K562 (cell line): ENCODE data around the gene TMEM143. TPM values are rescaled to one million over a fixed set of nuclear protein-coding genes. Genes with fewer than 3 reads are reported as not detected.

Source experiments
- BCOR ChIP-seq: fragments of 450-650 bp; IDR thresholded peaks from 2 replicates; pipeline ENCODE4 v1.6.1; 2016
- CAMTA2 ChIP-seq: fragments of 250-450 bp; sonication (Bioruptor Pico); conservative IDR thresholded peaks from 2 replicates; pipeline ENCODE4 v1.5.1; 2022
- CHAMP1 ChIP-seq: fragments of 450-650 bp; IDR thresholded peaks from 2 replicates; pipeline ENCODE4 v1.6.1; 2016; ENCODE audit warnings: mild to moderate bottlenecking
- CHD1 ChIP-seq: fragments of 200-600 bp; sonication (generic); IDR thresholded peaks from one replicate; pipeline ENCODE4 v1.6.1; 2012; ENCODE audit warnings: mild to moderate bottlenecking, moderate library complexity, low read length, inconsistent platforms
- CHD2 ChIP-seq: IDR thresholded peaks from 2 replicates; pipeline ENCODE4 v1.6.1; 2011; ENCODE audit warnings: low read depth, low read length
- ELF1 ChIP-seq: fragments of 200-800 bp; sonication (Bioruptor generic); IDR thresholded peaks from 2 replicates; pipeline ENCODE4 v1.6.1; 2016; ENCODE audit warnings: missing genetic modification characterization, missing compliant biosample characterization
- EZH2 ChIP-seq: IDR thresholded peaks from 2 replicates; pipeline ENCODE4 v1.6.1; 2012; ENCODE audit warnings: low read depth, mild to moderate bottlenecking, inconsistent platforms, low read length, borderline replicate concordance
- KLF10 ChIP-seq: fragments of 250-450 bp; sonication (Bioruptor Pico); IDR thresholded peaks from 2 replicates; pipeline ENCODE4 v1.6.1; 2021; ENCODE audit warnings: matching md5 sums
- MBD1 ChIP-seq: fragments of 250-450 bp; sonication (Bioruptor Pico); IDR thresholded peaks from 2 replicates; pipeline ENCODE4 v1.8.0; 2022; ENCODE audit warnings: inconsistent platforms
- PCBP1 ChIP-seq: fragments of 200-400 bp; formaldehyde crosslinking; IDR thresholded peaks from 2 replicates; pipeline ENCODE4 v1.6.1; 2018; ENCODE audit warnings: mild to moderate bottlenecking, low read depth, low read length; ENCODE audit not compliant: poor library complexity, severe bottlenecking
- PTRF ChIP-seq: fragments of 450-650 bp; IDR thresholded peaks from 2 replicates; pipeline ENCODE4 v1.6.1; 2016; ENCODE audit warnings: mild to moderate bottlenecking, missing genetic modification characterization, missing compliant biosample characterization
- THAP7 ChIP-seq: fragments of 250-450 bp; sonication (Bioruptor Pico); IDR thresholded peaks from 2 replicates; pipeline ENCODE4 v1.5.0; 2021
- ZNF124 ChIP-seq: sonication (generic); formaldehyde crosslinking; IDR thresholded peaks from 2 replicates; pipeline ENCODE4 v1.8.1; 2022; ENCODE audit warnings: missing genetic modification reagents
- ZNF175 ChIP-seq: fragments of 200-800 bp; sonication (Bioruptor generic); IDR thresholded peaks from 2 replicates; pipeline ENCODE4 v1.6.1; 2016; ENCODE audit warnings: low read depth, mild to moderate bottlenecking, missing genetic modification characterization, missing compliant biosample characterization
- ZNF347 ChIP-seq: fragments of 450-650 bp; formaldehyde crosslinking; IDR thresholded peaks from 2 replicates; pipeline ENCODE4 v1.4.0; 2020; ENCODE audit warnings: low read depth, mild to moderate bottlenecking, moderate library complexity
- ZNF830 ChIP-seq: fragments of 250-450 bp; sonication (Bioruptor Pico); IDR thresholded peaks from 2 replicates; pipeline ENCODE4 v1.5.0; 2021; ENCODE audit warnings: mild to moderate bottlenecking
- polyA plus RNA-seq, 8 experiments: library from polyadenylated mRNA; depleted of rRNA in 4 of 8; stranded (reverse) in 5 of 8; unstranded in 3 of 8; fragments of >200 nt; fragmentation: Nextera tagmentation in 2 of 8; fragmentation: Illumina TruSeq in 1 of 8; extraction: Ambion mirVana in 2 of 8; extraction: Trizol in 1 of 8; gene quantifications; 2 replicates each; pipeline versions ENCODE4 v1.2.1 to v1.2.3, GENCODE V29; 2011 to 2014; ENCODE audit warnings: inconsistent platforms in 1 of 8, missing spikeins in 1 of 8
- total RNA-seq, 7 experiments: library from RNA; depleted of rRNA in 6 of 7; stranded (reverse); fragments of >200 nt in 6 of 7; fragmentation: Illumina TruSeq in 2 of 7; extraction: Trizol in 2 of 7; gene quantifications; 2 replicates each; pipeline versions ENCODE4 v1.2.1 to v1.2.3, GENCODE V29; 2011 to 2021; ENCODE audit warnings: low replicate concordance in 1 of 7
- TF ChIP-seq, protein P1 (sequence below): fragments of 450-650 bp; conservative IDR thresholded peaks from 2 replicates; pipeline ENCODE4 v1.6.1; 2016; ENCODE audit warnings: missing genetic modification characterization, low read depth, mild to moderate bottlenecking, missing compliant biosample characterization, moderate library complexity
- TF ChIP-seq, protein P2 (sequence below), 2 experiments: fragments of 450-650 bp; conservative IDR thresholded peaks; 2 replicates each; pipeline ENCODE4 v1.6.1; 2017; ENCODE audit warnings: mild to moderate bottlenecking in 2 of 2, moderate library complexity in 2 of 2
- TF ChIP-seq, protein P3 (sequence below): fragments of 450-650 bp; IDR thresholded peaks from one replicate; pipeline ENCODE4 v1.6.1; 2018; ENCODE audit warnings: mild to moderate bottlenecking, moderate library complexity; ENCODE audit not compliant: partially characterized antibody

TMEM143 gene
- total and polyA plus RNA-seq, 9 of the 15 experiments (the other 6 are each of a cell fraction or from before 2014, with no cell fraction given): 0.66 to 8.8 (median 4.3) TPM

GRCh38 chr19:48332662-48333466 is 30.9 kb downstream of the TMEM143 start (continued):
- TF ChIP-seq, protein P1, sequence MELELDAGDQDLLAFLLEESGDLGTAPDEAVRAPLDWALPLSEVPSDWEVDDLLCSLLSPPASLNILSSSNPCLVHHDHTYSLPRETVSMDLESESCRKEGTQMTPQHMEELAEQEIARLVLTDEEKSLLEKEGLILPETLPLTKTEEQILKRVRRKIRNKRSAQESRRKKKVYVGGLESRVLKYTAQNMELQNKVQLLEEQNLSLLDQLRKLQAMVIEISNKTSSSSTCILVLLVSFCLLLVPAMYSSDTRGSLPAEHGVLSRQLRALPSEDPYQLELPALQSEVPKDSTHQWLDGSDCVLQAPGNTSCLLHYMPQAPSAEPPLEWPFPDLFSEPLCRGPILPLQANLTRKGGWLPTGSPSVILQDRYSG (tag): no peak
- TF ChIP-seq CAMTA2 (CRISPR knock-in tag): peak; percentile 87; the same call in 1 of the 2 replicates
- TF ChIP-seq CHAMP1: no peak
- TF ChIP-seq ZNF175 (CRISPR knock-in tag): no peak
- no peak for TF ChIP-seq PTRF (tag)
- 0 out of 2 replicates have a peak, but pooled peaks have one; percentile 46 for TF ChIP-seq THAP7 (CRISPR knock-in tag)
- TF ChIP-seq KLF10 (CRISPR knock-in tag): no peak
- TF ChIP-seq BCOR: no peak
- TF ChIP-seq CHD2: 0 out of 2 replicates have a peak, but pooled peaks have one; percentile 41
- TF ChIP-seq EZH2: no peak
- no peak for TF ChIP-seq ZNF124 (CRISPR knock-in tag)
- TF ChIP-seq ZNF830: peak; percentile 39; the same call in 1 of the 2 replicates
- no peak for TF ChIP-seq ELF1
- no peak for TF ChIP-seq ZNF347
- TF ChIP-seq, protein P2, sequence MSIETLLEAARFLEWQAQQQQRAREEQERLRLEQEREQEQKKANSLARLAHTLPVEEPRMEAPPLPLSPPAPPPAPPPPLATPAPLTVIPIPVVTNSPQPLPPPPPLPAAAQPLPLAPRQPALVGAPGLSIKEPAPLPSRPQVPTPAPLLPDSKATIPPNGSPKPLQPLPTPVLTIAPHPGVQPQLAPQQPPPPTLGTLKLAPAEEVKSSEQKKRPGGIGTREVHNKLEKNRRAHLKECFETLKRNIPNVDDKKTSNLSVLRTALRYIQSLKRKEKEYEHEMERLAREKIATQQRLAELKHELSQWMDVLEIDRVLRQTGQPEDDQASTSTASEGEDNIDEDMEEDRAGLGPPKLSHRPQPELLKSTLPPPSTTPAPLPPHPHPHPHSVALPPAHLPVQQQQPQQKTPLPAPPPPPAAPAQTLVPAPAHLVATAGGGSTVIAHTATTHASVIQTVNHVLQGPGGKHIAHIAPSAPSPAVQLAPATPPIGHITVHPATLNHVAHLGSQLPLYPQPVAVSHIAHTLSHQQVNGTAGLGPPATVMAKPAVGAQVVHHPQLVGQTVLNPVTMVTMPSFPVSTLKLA (conservative IDR thresholded peaks at IDR 0.05): peak; percentile 28 to 62; a peak in 2 of 4 replicates
- TF ChIP-seq, protein P3, sequence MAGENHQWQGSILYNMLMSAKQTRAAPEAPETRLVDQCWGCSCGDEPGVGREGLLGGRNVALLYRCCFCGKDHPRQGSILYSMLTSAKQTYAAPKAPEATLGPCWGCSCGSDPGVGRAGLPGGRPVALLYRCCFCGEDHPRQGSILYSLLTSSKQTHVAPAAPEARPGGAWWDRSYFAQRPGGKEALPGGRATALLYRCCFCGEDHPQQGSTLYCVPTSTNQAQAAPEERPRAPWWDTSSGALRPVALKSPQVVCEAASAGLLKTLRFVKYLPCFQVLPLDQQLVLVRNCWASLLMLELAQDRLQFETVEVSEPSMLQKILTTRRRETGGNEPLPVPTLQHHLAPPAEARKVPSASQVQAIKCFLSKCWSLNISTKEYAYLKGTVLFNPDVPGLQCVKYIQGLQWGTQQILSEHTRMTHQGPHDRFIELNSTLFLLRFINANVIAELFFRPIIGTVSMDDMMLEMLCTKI: no peak
- no peak for TF ChIP-seq PCBP1
- no peak for TF ChIP-seq CHD1
- no peak for TF ChIP-seq MBD1 (CRISPR knock-in tag)
